GM23338 (cell line): Measurements from ENCODE around the gene TTLL9. TPM values are rescaled to one million over a fixed set of nuclear protein-coding genes. Genes with fewer than 3 reads are reported as not detected.

Experiments used
- ATAC-seq: fragments of 200-7000 bp; cut with Tn5 transposase; 3 replicates; pipeline ENCODE4 v1.9.1; 2020
- DNase-seq: peaks from one replicate; pipeline ENCODE4 v3.0.0-alpha.2; 2015; ENCODE audit warnings: low spot score
- H2AFZ ChIP-seq: fragments of 200-600 bp; sonication (generic); 2 replicates; pipeline ENCODE4 v1.8.0; 2016; ENCODE audit warnings: antibody characterized with exemption, mild to moderate bottlenecking, moderate library complexity
- H3F3A ChIP-seq: fragments of 200-600 bp; sonication (generic); replicated peaks from 2 replicates; pipeline ENCODE4 v1.8.0; 2017; ENCODE audit warnings: antibody characterized with exemption, mixed run types, low read depth
- H3K27ac ChIP-seq: fragments of 200-600 bp; sonication (generic); 2 replicates; pipeline ENCODE4 v1.6.1; 2016; ENCODE audit warnings: low read depth
- H3K27me3 ChIP-seq: fragments of 200-600 bp; sonication (generic); 2 replicates; pipeline ENCODE4 v1.8.0; 2016; ENCODE audit warnings: mild to moderate bottlenecking, mixed run types, moderate library complexity; ENCODE audit not compliant: insufficient read depth
- H3K36me3 ChIP-seq: fragments of 200-600 bp; sonication (generic); 2 replicates; pipeline ENCODE4 v1.8.0; 2016; ENCODE audit warnings: mild to moderate bottlenecking; ENCODE audit not compliant: insufficient read depth
- H3K4me1 ChIP-seq: fragments of 200-600 bp; sonication (generic); 2 replicates; pipeline ENCODE4 v1.8.0; 2016; ENCODE audit warnings: mild to moderate bottlenecking, moderate library complexity; ENCODE audit not compliant: insufficient read depth
- H3K4me2 ChIP-seq: fragments of 200-600 bp; sonication (generic); 2 replicates; pipeline ENCODE4 v1.7.1; 2017; ENCODE audit warnings: mixed run types
- H3K4me3 ChIP-seq: fragments of 200-600 bp; sonication (generic); 2 replicates; pipeline ENCODE4 v1.6.1; 2016; ENCODE audit warnings: mixed run types
- H3K79me2 ChIP-seq: fragments of 200-600 bp; sonication (generic); replicated peaks from 2 replicates; pipeline ENCODE4 v1.8.0; 2017; ENCODE audit warnings: mild to moderate bottlenecking; ENCODE audit not compliant: insufficient read depth
- H3K9me2 ChIP-seq: fragments of 200-600 bp; sonication (generic); 2 replicates; pipeline ENCODE4 v1.8.0; 2017; ENCODE audit not compliant: insufficient read depth
- H4K20me1 ChIP-seq: fragments of 200-600 bp; sonication (generic); replicated peaks from 2 replicates; pipeline ENCODE4 v1.8.0; 2017; ENCODE audit warnings: mild to moderate bottlenecking; ENCODE audit not compliant: insufficient read depth
- H3K27ac Mint-ChIP-seq: 2 replicates; pipeline ENCODE4 v1.8.0; 2020; ENCODE audit warnings: inconsistent platforms, mild to moderate bottlenecking, moderate library complexity, mixed read lengths
- H3K27me3 Mint-ChIP-seq: 3 replicates; pipeline ENCODE4 v1.8.0; 2022; ENCODE audit warnings: low read depth, mild to moderate bottlenecking, moderate library complexity, mixed read lengths, inconsistent platforms; ENCODE audit not compliant: insufficient read depth, poor library complexity
- H3K36me3 Mint-ChIP-seq: 3 replicates; pipeline ENCODE4 v1.8.0; 2021; ENCODE audit warnings: low read depth, mild to moderate bottlenecking, inconsistent platforms, moderate library complexity, mixed read lengths
- H3K4me1 Mint-ChIP-seq: 3 replicates; pipeline ENCODE4 v1.8.0; 2020; ENCODE audit warnings: mild to moderate bottlenecking, inconsistent platforms, mixed read lengths
- H3K4me3 Mint-ChIP-seq: 3 replicates; pipeline ENCODE4 v1.8.0; 2021; ENCODE audit warnings: moderate library complexity, mild to moderate bottlenecking, inconsistent platforms, mixed read lengths
- H3K9me3 Mint-ChIP-seq: 3 replicates; pipeline ENCODE4 v1.8.0; 2020; ENCODE audit warnings: moderate library complexity, mild to moderate bottlenecking, inconsistent platforms, mixed read lengths
- CREB1 ChIP-seq: fragments of 250-450 bp; sonication (Bioruptor Pico); IDR thresholded peaks from 2 replicates; pipeline ENCODE4 v1.5.0; 2020; ENCODE audit warnings: low read depth, mild to moderate bottlenecking, moderate library complexity
- ETS1 ChIP-seq: IDR thresholded peaks from 2 replicates; pipeline ENCODE4 v1.6.1; 2016; ENCODE audit warnings: antibody characterized with exemption
- EZH2 ChIP-seq: fragments of 200-600 bp; sonication (generic); IDR thresholded peaks from one replicate; pipeline ENCODE4 v1.8.0; 2017; ENCODE audit warnings: antibody characterized with exemption, mild to moderate bottlenecking, low read depth; ENCODE audit not compliant: unreplicated experiment
- EZH2phosphoT487 ChIP-seq: fragments of 200-600 bp; sonication (generic); IDR thresholded peaks from one replicate; pipeline ENCODE4 v1.8.1; 2018; ENCODE audit warnings: antibody characterized with exemption; ENCODE audit not compliant: unreplicated experiment
- JUNB ChIP-seq: IDR thresholded peaks from one replicate; pipeline ENCODE4 v1.6.1; 2016; ENCODE audit warnings: antibody characterized with exemption; ENCODE audit not compliant: unreplicated experiment
- NANOG ChIP-seq: IDR thresholded peaks from 2 replicates; pipeline ENCODE4 v1.6.1; 2016; ENCODE audit warnings: antibody characterized with exemption, borderline replicate concordance
- POLR2AphosphoS5 ChIP-seq: IDR thresholded peaks from 2 replicates; pipeline ENCODE4 v1.6.1; 2016; ENCODE audit warnings: antibody characterized with exemption, low read depth
- ZNF114 ChIP-seq: fragments of 250-450 bp; sonication (Bioruptor Pico); IDR thresholded peaks from 2 replicates; pipeline ENCODE4 v1.5.0; 2020; ENCODE audit warnings: mild to moderate bottlenecking, moderate library complexity
- ZNF331 ChIP-seq: fragments of 250-450 bp; sonication (Bioruptor Pico); IDR thresholded peaks from 2 replicates; pipeline ENCODE4 v1.5.0; 2020; ENCODE audit warnings: low read depth, mild to moderate bottlenecking, moderate library complexity
- ZNF462 ChIP-seq: fragments of 250-450 bp; sonication (Bioruptor Pico); IDR thresholded peaks from 2 replicates; pipeline ENCODE4 v1.5.0; 2020; ENCODE audit warnings: mild to moderate bottlenecking, moderate library complexity
- polyA plus RNA-seq: library from polyadenylated mRNA; unstranded; fragments of >200 nt; fragmentation: Nextera tagmentation; extraction: Ambion mirVana; gene quantifications from 2 replicates; pipeline ENCODE4 v1.2.1, GENCODE V29; 2016
- total RNA-seq: library from RNA; depleted of rRNA; stranded (reverse); fragments of >200 nt; shearing (Covaris generic); gene quantifications from 2 replicates; pipeline ENCODE4 v1.2.3, GENCODE V29; 2014

The TTLL9 gene
- total and polyA plus RNA-seq, 2 experiments from 2014 or later, result not detected

GRCh38 chr20:31897541-31897940 is 27.1 kb downstream of the TTLL9 start:
- Histone ChIP-seq H3K4me2 (no peak overlapping the region), H3F3A (no peaks in the 10 kb centered on the region), H3K36me3 (no peaks in the 10 kb centered on the region), H3K9me2 (0 out of 2 replicates have a peak, but pooled peaks cover 9% of the 10 kb centered on the region), H3K4me3 (no peak overlapping the region), H4K20me1 (no peaks in the 10 kb centered on the region), H3K4me1 (no peaks in the 10 kb centered on the region), H3K27me3 (no peaks in the 10 kb centered on the region), H3K79me2 (no peaks in the 10 kb centered on the region), H3K27ac (no peak overlapping the region), H2AFZ (peak overlapping the region; percentile 56; the same call in 1 of the 2 replicates)
- Mint-ChIP-seq H3K4me3 (no peak overlapping the region), H3K9me3 (peaks cover 40% of the 10 kb centered on the region), H3K4me1 (peaks cover 3% of the 10 kb centered on the region; the same call in 1 of the 3 replicates), H3K27me3 (peaks cover 5% of the 10 kb centered on the region), H3K27ac (no peak overlapping the region), H3K36me3 (no peaks in the 10 kb centered on the region)
- no peak for TF ChIP-seq EZH2
- no peak for TF ChIP-seq ETS1
- TF ChIP-seq ZNF114, result no peak
- no peak for TF ChIP-seq NANOG
- no peak for DNase-seq
- no peak for ATAC-seq

GRCh38 chr20:31901615-31902014 is 31.2 kb downstream of the TTLL9 start:
- no peak for ATAC-seq
- peaks cover 5% of the 10 kb centered on the region for H3K27me3 Mint-ChIP-seq
- peaks cover 13% of the 10 kb centered on the region for H3K4me1 Mint-ChIP-seq
- no peak overlapping the region for H3K4me3 ChIP-seq
- no peaks in the 10 kb centered on the region for H3K36me3 Mint-ChIP-seq
- no peak for DNase-seq
- H2AFZ ChIP-seq, result no peak overlapping the region
- no peaks in the 10 kb centered on the region for H3K36me3 ChIP-seq
- H3K4me1 ChIP-seq, result peaks cover 12% of the 10 kb centered on the region
- H4K20me1 ChIP-seq, result no peaks in the 10 kb centered on the region
- no peaks in the 10 kb centered on the region for H3K27me3 ChIP-seq
- H3F3A ChIP-seq, result no peaks in the 10 kb centered on the region
- H3K4me2 ChIP-seq, result no peak overlapping the region
- no peak overlapping the region for H3K4me3 Mint-ChIP-seq
- H3K79me2 ChIP-seq, result no peaks in the 10 kb centered on the region
- peaks cover 44% of the 10 kb centered on the region for H3K9me3 Mint-ChIP-seq
- no peak overlapping the region for H3K27ac ChIP-seq
- H3K27ac Mint-ChIP-seq, result no peak overlapping the region
- peaks cover 9% of the 10 kb centered on the region; the same call in 1 of the 2 replicates for H3K9me2 ChIP-seq
- TF ChIP-seq POLR2AphosphoS5 (no peak), CREB1 (CRISPR knock-in tag) (no peak), ZNF331 (no peak), JUNB (no peak), ETS1 (no peak), EZH2phosphoT487 (no peak), NANOG (no peak), ZNF114 (no peak), ZNF462 (CRISPR knock-in tag) (no peak)
